Stimulated activated CD4-positive, alpha-beta T cell treated with anti-CD3 and anti-CD28 coated beads, Interleukin-2, amount 100 ng/mL, for 48 hours (primary cell): ENCODE results near the gene HLA-DPB1.
"Not testable (repeated sequence)": the region's sequence is repeated elsewhere in the genome, so short reads cannot be mapped to it uniquely, and the experiment has no call there.

ENCODE experiments used
- DNase-seq, 2 donors: peaks; one replicate each; pipeline ENCODE4 v3.0.0-alpha.2; 2020

Gene HLA-DPB1

GRCh38 chr6:33072508-33073100 lies 3.2 kb upstream of the HLA-DPB1 start:
- no peak for DNase-seq

DNA sequence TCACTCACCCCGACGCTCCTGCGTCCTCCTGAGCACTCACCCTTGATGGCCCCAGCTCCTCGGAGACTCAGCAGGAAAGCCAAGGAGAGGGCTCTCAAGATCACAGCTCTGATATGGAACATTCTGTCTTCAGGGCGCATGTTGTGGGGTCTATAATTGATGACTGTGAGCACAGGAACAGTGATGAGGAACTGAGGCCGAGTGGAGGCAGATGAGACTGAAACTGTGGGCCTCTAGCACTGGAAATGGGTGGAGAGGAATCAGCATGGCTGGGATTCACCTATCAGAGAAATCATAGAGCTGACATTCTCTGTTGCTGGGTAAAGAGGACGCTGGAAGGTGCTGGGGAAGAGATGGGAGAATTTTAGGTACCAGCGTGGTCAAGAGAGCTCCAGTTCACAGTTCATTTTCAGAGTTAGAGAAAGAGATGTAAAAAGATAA lies 2.3 kb upstream of the HLA-DPB1 start, which contains the start of gene HLA-DPA1:
Gene HLA-DPA1 (minus strand): TSS at position 219 of the 441 bp plus-strand sequence.
- DNase-seq: peak; percentile 16 to 22

DNA sequence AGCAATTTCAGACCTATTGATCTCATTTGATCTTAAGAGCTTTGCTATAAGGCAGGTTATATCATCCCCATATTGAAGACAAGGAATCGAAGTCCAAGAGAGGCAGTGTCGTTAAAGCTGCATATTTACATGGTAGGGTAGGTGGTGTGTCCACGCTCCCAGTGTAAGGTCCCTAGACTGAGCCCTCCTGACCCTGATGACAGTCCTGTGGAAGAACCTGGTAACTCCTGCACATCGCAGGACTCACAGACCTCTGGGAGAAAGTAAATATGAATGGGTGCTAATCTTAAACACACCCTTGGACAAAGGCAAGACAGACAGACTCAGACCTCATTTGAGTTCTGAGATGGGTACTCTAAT lies 602 bp upstream of the HLA-DPB1 start:
- no peak for DNase-seq

DNA sequence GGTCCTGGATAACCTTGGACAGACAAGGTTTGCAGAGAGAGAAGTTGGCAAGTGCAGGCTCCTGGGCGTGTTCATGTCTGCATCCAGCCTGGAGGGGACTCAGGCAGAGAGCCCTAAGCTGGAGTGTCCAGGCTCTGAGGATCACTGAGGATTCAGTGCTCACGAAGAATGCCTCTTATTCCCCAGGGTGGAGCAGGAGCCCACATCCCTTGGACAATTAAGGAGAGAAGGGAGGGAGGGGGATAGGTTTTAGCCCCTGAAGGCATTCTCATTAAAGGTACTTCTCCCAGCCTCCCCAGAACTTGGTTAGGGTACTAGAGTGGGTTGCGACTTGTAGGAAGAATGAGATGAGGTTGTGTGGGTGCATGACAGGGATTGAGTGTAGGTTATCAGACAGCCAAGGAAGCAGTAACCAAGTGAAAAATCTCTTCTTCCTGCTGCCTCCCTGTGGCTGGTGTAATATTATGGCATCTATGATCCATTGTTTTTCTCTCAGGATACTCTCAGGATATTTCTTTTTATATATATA lies 680 bp downstream of the HLA-DPB1 start:
- DNase-seq: no peak

- DNase-seq: no peak
Observed at GRCh38 chr6:33077908-33078307, 2.1 kb downstream of the HLA-DPB1 start.

DNA sequence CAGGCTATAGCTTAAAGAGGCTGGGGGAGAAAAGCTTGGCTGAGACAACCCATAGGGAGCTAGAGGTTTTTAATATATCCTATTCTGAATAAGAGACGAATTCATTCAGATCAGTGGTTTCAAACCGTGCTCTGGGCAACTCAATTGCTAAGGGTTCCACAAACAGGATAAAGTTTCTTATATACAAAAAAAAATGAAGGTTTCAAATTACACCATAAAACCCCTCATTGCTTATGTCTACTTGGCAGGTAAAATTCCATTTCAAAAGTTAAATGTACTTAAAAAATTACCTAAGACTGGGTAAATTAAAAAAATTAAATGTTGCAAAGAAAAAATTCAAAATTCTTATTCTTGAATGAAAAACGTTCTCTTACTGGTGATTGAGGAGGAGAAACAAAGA lies 2.7 kb downstream of the HLA-DPB1 start:
- no peak for DNase-seq

- DNase-seq: no peak
Observed at GRCh38 chr6:33078919-33079521, 3.2 kb downstream of the HLA-DPB1 start.

GRCh38 chr6:33079580-33079979 lies 3.8 kb downstream of the HLA-DPB1 start:
- no peak for DNase-seq

DNA sequence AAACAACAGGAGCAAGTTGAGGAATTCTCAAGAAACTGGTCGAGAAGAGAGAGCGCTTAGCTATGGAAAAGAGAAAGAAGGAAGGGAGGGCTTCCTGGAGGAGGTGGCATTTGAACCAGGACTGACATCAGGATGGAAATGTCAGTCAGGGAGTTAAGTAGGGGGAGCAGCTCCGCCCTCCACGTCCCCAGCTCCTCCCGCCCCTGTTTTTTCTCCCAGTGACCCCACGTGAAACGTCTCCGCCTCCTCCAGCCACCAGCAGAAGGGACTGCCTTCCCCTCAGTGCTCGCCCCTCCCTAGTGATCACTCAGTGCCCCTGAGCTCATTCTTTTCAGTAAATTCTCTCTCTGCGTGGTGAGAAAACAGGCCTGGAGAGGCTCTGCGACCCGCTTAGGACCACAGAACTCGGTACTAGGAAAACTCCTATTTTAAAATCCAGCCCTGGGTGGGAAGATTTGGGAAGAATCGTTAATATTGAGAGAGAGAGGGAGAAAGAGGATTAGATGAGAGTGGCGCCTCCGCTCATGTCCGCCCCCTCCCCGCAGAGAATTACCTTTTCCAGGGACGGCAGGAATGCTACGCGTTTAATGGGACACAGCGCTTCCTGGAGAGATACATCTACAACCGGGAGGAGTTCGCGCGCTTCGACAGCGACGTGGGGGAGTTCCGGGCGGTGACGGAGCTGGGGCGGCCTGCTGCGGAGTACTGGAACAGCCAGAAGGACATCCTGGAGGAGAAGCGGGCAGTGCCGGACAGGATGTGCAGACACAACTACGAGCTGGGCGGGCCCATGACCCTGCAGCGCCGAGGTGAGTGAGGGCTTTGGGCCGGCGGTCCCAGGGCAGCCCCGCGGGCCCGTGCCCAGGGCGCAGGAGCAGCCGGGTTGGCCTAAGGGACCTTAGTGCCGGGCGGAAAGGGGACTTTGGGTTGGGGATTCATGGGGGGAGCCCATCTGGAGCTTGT lies 4.6 kb downstream of the HLA-DPB1 start:
- DNase-seq: no peak

DNA sequence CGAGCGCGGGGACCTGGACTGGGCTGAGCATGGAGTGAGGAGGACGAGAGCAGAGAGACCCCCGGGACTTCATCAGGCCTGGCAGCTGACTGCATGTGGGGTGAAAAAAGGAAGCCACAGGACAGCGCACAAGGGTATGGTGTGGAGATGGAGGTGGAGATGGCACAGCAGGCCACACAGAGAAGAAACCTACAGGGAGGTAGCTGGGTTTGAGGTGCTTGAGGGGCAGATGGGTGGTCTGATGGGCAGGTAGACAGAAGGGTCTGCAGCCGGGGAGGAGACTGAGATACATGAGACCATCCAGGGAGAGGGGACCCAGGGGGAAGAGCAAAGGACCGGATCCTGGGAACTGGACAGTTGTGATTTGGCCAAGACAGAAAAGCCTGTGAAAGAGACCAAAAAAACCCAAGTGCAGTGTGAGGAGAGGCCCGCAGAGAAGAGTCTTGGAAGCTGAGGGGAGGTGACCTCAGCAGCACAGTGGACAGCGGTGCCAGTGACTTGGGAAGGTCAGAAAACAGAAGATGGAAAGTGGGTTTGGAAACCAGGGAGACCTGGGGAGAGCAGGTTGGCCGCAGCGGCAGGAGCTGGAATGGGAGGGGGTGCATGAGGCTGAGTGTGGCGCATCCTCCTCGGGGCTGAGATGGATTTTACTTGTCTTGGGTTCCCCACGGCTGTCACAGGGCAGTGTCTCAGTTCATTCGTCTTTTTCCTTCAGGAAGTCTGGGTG lies 5.5 kb downstream of the HLA-DPB1 start:
- no peak for DNase-seq

DNA sequence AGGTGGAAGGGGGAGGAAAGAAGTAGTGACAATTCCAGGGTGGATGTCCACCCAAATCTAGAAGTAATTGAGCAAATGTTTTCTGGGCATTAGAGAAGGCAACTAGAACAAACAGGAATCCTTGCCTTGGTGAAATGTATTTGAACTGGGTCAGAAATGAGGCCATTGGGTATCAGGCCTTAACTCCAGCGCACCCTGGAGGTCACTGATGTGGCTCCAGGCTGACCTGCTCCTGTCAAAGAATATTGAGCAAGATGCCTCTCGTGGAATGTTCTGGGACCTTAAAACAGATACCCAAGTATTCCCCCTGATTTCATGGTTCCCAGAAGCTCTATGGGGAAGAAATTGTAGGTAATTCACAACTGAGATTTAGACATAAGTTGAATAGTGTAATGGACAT lies 6.9 kb downstream of the HLA-DPB1 start:
- no peak for DNase-seq

GRCh38 chr6:33085627-33086026 lies 9.8 kb downstream of the HLA-DPB1 start:
- no peak for DNase-seq

GRCh38 chr6:33088258-33088930 lies 12.6 kb downstream of the HLA-DPB1 start:
- DNase-seq: no peak

GRCh38 chr6:33088931-33089620 lies 13.3 kb downstream of the HLA-DPB1 start:
- no peak for DNase-seq

DNA sequence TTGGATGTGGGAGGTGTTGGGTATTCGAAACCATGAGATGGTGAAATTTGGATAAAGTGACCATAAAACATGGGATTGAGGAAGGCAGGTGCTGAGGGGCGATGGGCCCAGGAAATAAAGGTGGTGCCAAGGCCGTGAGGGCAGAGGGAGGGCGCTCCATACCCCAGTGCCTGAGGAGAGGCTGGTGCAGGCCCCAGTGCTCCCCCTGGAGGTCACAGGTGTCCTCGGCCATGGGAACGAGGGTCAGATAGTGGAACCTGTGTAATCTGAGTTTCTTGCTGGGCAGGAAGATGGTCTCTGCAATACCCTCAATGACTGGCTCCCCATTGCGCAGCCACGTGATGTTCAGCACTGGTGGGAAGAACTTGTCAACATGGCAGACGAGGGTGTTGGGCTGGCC lies 16.2 kb downstream of the HLA-DPB1 start:
- DNase-seq: peak; percentile 57 to 58

DNA sequence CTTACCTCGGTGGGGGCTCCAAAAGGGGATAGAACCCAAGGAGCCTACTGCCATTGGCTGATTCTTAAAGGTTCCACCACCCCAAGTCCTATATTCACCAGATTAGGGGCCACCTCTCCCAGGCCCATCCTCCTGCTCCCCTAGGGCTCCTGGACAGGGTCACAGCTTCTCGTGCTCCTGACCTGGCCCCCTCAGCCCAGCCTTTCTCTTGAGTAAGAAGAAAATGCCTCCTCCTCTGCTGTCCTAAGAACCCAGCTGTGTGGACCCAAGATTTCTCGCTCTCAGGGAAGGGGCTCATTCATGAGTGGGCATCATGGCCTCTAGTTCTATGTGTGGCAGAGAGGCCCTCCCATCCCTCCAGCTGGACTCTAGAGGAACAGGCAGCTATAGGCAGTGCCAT lies 16.6 kb downstream of the HLA-DPB1 start:
- DNase-seq: no peak

DNA sequence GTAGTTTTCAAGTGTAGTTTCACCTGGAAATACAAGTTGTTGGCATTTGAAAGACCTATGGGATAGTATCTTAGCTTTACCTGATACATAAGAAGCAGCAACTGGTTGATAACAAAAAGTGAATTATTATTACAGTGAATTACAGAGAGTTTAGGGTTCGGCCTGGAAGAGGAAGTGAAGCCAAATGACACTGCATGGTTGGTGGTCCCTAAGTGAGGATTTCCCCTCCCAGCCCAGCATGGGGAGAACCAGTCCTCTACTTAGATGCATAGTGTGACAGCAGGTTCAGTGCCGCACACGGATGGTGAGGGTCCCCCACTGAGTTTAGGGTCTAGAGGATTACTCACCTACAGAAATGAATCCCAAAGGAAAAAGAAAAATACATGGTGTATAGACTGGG lies 18.1 kb downstream of the HLA-DPB1 start:
- no peak for DNase-seq

DNA sequence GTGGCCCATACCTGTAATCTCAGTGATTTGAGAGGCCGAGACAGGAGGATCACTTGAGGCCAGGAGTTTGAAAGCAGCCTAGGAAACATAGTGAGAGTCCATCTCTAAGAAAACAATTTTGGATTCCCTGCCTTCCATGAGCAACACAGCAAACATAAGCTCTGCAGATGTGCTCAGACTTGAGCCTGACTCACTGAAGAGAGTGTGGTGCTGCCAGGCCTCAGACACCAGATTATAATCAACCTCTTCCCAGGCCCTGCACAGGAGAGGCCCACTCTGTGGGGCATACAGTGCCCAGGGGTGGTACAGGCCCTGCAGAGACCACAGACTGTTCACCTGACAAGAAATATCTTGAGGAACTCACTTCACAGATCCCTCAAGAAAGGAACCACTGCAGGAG lies 19.9 kb downstream of the HLA-DPB1 start:
- no peak for DNase-seq

DNA sequence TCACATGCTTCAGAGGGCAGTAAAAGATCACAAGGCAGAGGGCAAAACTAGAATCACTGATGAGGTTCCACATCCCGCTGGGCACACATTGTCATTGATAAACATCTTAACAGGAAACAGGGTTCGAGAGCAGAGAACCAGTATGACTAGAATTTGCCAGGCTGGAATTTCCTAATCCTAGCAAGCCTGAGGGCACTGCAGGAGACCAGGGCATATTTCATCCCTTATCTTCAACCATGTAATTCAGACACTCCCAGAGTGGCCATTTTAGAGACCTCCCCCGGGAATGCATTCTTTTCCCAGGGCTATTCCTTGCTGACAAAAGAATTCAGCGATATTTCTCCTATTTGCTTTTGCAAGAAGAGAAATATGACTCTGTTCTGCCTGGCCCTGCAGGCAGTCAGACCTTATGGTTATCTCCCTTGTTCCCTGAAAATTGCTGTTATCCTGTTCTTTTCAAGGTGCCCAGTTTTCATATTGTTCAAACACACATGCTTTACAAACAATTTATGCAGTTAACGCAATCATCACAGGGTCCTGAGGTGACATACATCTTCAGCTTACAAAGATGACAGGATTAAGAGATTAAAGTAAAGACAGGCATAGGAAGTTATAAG lies 25.4 kb downstream of the HLA-DPB1 start:
- DNase-seq: not testable (repeated sequence)

DNA sequence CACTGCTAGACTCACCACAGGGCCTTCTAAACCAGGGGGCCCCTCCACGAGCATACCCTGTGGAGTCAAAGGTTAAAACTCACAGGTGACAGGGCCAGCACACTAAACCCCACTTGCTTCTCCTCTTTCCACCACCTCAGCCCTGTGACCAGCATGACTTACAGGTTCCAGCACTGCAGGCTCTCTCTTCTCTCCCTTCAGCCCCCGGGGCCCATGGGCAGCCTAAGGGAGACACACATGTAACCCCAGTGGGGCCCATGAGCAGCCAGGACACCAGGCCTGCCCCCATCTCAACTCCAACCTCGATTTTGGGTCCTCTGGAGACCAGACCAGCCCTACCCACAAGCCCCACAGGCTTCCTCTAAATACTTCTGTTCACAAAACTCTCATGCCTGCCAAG lies 28.0 kb downstream of the HLA-DPB1 start:
- DNase-seq: no peak

- DNase-seq: no peak
Observed at GRCh38 chr6:33104887-33105286, 29.1 kb downstream of the HLA-DPB1 start.
